ENCODE data around the gene BRIP1.
"Not testable (repeated sequence)": the region's sequence is repeated elsewhere in the genome, so short reads cannot be mapped to it uniquely, and the experiment has no call there.

BRIP1 gene

DNA sequence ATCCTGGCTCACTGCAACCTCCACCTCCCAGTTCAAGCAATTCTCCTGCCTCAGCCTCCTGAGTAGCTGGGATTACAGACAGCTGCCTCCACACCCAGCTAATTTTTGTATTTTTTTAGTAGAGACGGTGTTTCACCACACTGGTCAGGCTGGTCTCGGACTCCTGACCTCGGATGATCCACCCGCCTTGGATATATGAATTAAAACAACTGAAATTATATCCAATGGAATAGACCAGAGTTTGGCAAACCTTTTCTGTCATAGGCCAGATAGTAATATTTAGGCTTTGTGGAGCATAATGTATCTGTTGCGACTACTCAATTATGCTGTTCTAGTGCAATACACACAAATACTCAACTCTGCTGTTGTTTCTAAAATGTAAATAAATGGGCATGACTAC lies 178.5 kb downstream of the BRIP1 start:
- DNase-seq = no peak

- no peak for DNase-seq
These were observed 179.2 kb downstream of the BRIP1 start for GRCh38 chr17:61684172-61684571.

DNA sequence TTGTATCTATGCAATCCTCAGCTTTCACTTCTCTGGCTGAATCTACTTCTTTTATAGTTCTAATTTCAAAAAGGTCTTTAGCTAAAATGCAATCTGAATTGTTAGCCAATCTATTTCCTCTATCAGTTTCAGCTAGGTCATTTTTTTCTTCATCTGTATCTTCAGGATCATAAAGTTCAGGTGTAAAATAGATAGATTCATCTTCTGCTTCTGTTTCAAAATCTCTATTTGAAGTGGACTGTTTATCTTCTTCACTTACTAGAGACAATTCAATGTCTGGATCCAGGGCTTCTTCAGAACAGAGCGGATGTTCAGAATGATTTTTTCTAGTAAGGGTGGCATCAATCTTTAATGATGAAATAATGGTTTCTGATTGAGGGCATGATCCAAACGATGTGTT lies 179.9 kb downstream of the BRIP1 start:
- no peak for DNase-seq

GRCh38 chr17:61680921-61681320 lies 182.4 kb downstream of the BRIP1 start:
- no peak for DNase-seq

DNA sequence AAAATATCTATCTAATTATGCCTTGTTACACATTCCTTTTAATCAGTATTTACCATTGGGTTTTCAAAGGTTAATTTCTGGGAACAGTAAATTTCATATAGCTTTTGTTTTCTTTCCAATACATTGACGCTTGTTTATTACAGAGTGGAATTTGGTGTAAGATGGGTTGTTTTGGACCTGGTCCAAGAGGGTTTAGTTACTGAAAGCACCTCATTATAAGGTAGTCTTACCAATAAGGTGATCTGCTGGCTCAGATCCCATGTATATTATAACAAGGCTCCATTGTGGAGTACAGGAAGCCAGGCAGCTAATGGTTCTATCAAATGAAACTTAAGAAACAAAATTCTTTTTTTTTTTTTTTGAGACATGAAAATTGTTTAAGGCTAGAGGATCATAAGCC lies 185.0 kb downstream of the BRIP1 start:
- DNase-seq = peak; percentile 37

GRCh38 chr17:61677150-61677811 lies 186.0 kb downstream of the BRIP1 start:
- DNase-seq = not testable (repeated sequence)

DNA sequence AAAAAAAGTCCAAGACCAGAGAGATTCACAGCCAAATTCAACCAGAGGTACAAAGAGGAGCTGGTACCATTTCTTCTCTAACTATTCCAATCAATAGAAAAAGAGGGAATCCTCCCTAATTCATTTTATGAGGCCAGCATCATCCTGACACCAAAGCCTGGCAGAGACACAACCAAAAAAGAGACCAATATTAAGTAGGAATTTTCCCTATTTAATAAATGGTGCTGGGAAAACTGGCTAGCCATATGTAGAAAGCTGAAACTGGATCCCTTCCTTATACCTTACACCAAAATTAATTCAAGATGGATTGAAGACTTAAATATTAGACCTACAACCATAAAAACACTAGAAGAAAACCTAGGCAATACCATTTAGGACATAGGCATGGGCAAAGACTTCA lies 186.8 kb downstream of the BRIP1 start:
- DNase-seq = not testable (repeated sequence)

GRCh38 chr17:61674609-61675008 lies 188.7 kb downstream of the BRIP1 start:
- not testable (repeated sequence) for DNase-seq

DNA sequence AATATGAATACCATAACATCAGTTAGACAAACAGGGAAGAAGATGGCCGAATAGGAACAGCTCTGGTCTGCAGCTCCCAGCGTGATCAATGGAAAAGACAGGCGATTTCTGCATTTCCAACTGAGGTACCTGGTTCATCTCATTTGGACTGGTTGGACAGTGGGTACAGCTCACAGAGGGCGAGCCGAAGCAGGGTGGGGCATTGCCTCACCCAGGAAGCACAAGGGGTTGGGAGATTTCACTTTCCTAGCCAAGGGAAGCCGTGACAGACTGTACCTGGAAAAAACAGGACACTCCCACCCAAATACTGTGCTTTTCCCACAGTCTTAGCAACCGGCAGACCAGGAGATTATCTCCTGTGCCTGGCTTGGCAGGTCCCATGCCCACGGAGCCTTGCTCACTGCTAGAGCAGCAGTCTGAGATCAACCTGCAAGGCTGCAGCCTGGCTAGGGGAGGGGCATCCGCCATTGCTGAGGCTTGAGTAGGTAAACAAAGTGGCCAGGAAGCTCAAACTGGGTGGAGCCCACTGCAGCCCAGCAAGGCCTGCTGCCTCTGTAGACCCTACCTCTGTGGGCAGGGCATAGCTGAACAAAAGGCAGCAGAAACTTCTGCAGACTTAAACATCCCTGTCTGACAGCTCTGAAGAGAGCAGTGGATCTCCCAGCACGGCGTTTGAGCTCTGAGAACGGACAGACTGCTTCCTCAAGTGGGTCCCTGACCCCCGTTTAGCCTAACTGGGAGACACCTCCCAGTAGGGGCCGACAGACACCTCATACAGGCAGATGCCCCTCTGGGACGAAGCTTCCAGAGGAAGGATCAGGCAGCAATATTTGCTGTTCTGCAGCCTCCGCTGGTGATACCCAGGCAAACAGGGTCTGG lies 190.1 kb downstream of the BRIP1 start:
- DNase-seq = not testable (repeated sequence)

DNA sequence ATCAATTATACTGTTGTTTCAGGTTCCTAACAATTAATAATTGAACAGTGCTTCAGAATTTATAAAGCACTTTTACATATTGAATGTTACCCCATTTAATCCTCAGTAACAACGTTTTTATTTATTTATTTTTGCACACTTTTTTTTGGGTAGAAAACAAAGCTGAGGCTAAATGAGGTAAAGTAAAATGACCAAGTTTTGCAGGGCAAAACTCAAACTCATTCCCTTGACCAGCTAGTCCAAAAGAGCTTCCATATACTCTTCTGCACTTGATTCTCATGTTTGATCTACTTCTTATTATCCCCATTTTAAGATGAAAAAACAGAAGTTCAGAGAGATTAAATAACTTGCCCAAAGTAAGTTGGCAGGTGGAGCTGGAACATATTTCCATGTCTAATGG lies 191.2 kb downstream of the BRIP1 start:
- no peak for DNase-seq

DNA sequence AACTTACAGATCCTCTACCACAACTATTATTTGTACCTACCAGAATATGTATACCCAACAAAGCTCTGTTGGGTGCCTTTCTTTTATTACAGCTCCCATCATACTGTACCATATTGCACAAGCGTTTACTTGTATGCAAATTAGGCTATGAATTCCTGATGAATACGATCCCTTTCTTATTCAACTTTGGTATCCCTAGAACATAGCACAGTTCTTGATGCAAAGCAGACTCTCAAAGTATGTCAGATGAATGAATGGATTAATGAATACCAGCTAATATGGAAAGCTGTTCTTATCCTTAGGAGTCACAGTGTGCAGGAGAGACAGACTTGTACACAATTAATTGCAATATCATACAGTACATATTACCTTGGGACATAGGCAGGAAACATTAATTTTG lies 192.6 kb downstream of the BRIP1 start:
- DNase-seq = no peak

DNA sequence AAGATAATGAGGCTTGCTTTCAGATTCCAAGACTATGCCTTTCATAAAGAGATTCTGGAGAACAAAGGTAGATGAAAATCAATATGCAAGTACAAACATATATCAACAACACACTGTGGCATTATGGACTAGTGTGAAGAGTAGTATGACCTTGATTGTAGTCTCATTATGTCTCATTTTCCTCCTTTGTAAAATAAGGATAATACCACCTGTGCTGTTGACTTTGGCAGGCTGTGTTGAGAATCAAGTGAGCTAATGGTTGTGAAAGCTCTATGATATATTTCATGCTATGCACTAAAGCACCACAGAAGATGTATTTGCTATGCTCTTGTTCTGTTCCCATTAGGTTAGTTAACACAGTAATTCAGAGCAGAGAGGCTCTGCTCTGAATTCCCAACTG lies 193.8 kb downstream of the BRIP1 start:
- peak; percentile 5 for DNase-seq

DNA sequence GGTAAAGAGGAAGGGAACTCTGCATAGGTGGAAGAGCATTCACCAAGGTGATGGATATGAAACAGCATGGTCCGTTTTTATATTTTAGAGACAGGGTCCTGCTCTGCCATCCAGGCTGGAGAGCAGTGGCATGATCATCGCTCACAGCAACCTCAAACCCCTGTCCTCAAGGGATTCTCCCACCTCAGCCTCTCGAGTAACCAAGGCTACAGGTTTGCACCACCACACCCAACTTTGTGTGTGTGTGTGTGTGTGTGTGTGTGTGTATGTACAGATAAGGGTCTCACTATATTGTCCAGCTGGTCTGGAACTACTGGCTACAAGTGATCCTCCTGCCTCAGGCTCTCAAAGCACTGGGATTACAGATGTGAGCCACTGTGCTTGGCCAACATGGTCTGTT lies 194.8 kb downstream of the BRIP1 start:
- DNase-seq = no peak

DNA sequence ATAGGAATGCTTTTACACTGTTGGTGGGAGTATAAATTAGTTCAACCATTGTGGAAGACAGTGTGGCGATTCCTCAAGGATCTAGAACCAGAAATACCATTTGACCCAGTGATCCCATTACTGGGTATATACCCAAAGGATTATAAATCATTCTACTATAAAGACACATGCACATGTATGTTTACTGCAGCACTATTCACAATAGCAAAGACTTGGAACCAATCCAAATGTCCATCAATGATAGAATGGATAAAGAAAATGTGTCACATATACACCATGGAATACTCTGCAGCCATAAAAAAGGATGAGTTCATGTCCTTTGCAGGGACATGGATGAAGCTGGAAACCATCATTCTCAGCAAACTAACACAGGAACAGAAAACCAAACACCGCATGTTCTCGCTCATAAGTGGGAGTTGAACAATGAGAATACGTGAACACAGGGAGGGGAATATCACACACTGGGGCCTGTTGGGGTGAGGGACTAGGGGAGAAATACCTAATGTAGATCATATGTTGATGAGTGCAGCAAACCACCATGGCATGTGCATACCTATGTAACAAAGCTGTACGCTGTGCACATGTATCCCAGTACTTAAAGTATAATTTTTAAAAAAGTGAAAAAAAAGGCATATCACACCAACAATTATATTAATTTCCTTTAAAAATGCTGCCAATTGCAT lies 196.8 kb downstream of the BRIP1 start:
- DNase-seq = not testable (repeated sequence)

- DNase-seq = no peak
These were observed 200.0 kb downstream of the BRIP1 start for GRCh38 chr17:61663310-61663709.

DNA sequence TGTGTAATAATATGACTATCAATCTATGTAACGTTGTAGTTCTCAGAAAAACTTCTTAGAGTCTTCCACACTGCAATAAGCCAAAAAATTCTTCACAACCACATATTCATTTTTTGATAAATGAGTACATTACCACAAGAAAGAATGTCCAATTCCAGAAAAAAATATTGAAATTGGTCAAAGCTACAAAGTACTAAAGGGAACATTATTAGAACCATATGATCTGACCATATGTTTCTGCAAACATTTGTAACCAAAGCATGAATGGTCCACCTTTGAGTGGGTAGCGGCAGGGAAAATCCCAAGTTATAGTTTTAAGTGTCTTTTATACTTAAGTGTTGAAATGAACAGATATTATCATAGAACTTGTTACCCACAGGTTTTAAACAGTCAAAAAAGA lies 200.6 kb downstream of the BRIP1 start:
- no peak for DNase-seq

DNA sequence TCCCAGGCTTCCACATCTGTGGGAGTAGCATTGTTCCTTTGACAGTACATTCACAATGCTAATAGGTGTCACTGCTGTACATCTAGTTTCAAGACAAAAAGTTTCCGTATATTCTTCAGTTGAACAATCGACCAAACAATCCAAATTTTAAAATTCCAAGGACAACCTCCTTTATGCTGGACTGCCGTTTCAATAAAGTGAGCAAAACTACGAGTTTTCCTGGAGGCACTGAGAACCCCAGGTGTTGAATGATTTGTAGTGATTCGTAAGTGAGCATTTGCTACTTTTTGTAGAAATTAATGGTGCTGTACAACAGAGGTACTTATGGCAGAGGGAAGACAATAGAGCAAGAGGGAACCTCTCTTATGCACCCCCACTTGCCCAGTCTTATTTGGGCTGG lies 201.1 kb downstream of the BRIP1 start:
- no peak for DNase-seq

GRCh38 chr17:61660746-61661485 lies 202.4 kb downstream of the BRIP1 start:
- DNase-seq = no peak

DNA sequence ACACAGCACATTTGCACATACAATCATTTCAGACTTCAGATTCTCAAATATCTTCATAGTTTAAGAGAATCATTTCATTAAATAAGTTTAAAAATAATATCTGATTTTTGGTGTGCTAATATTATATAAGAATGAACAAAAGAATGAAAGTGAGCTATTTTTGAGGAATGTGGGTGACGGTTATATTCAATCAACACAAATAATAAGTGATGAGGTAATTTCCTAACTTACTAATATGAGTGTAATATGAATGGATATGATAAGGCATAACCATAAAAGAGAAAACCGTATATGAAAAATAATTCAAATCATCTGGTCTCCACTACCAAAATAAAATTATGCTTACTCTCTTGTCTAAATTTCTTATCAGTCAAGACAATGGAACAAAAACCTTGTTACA lies 203.9 kb downstream of the BRIP1 start:
- no peak for DNase-seq

DNA sequence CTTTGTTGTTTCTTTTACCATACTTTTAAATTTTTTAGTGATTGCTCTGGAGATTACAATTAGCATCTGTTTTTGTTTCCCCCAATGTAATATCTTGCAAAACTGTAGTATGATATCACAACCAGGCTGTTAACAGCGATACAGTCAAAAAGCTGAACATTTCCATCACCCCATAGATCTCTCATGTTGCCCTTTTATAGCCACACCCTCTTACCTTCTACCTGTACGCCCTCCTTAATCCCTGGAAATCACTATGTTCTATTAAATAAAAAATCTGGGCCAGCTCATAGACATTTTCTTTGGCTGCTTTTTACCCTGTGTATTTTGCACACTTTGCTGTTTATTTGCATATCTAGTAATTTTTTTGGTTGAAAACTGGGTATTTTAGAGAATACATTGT lies 205.1 kb downstream of the BRIP1 start:
- no peak for DNase-seq

DNA sequence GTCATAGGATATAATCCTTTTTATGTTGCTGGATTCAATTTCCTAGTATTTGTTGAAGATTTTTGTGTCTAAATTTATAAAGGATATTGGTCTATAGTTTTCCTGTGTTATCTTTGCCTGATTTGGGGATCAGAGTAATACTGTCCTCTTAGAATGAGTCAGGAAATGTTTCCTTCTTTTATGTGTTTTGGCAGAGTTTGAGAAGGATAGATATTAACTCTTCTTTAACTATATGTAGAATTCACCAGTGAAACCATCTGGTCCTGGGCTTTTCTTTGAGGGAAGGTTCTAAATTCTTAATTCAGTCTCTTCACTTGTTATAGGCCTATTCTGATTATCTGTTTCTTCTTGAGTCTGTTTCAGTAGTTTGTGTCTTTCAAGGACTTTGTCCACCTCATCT lies 206.0 kb downstream of the BRIP1 start:
- no peak for DNase-seq

DNA sequence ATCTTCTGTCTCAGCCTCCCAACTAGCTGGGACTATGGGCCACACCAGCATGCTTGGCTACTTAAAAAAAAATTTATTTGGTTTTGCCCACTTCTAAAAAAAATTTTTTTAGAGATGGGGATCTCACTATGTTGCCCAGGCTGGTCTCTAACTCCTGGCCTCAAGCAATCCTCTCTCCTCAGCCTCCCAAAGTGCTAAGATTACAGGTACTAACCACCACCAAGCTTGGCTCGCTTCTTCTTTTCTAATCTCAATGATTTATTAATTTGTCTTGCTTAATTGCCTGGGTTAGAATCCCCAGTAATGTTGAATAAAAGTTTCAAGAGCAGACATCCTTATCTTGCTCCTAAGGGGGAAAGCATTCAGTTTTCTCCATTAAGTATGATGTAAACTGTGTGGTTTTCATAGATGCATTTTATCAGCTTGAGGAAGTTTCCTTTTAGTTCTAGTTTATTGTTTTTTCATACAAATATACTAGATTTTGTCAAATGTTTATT lies 206.6 kb downstream of the BRIP1 start:
- DNase-seq = no peak

- DNase-seq = no peak
These were observed 212.6 kb downstream of the BRIP1 start for GRCh38 chr17:61650749-61651148.

All from NCI-H345 (cell line).